HUES6 (cell line): ENCODE measurements around the gene BEND7.
A peak's percentile ranks its signal among the peaks of the same experiment; 100 is the strongest.
"Not testable (repeated sequence)": the region's sequence is repeated elsewhere in the genome, so short reads cannot be mapped to it uniquely, and the experiment has no call there.

Experiments used
- H3K27ac ChIP-seq: 2 replicates; pipeline ENCODE4 v1.7.0; 2013; ENCODE audit warnings: low read depth, mild to moderate bottlenecking, low read length, inconsistent platforms
- H3K27me3 ChIP-seq: 2 replicates; pipeline ENCODE4 v1.6.1; 2013; ENCODE audit warnings: low read length; ENCODE audit not compliant: control insufficient read depth, insufficient read depth
- H3K36me3 ChIP-seq: 2 replicates; pipeline ENCODE4 v1.6.1; 2013; ENCODE audit warnings: low read length; ENCODE audit not compliant: control insufficient read depth, insufficient read depth
- H3K4me1 ChIP-seq: 2 replicates; pipeline ENCODE4 v1.6.1; 2013; ENCODE audit warnings: low read length; ENCODE audit not compliant: control insufficient read depth, insufficient read depth
- H3K4me3 ChIP-seq: 2 replicates; pipeline ENCODE4 v1.5.1; 2013; ENCODE audit warnings: low read depth, low read length
- H3K9ac ChIP-seq: one replicate; pipeline ENCODE4 v1.6.1; 2013; ENCODE audit warnings: mild to moderate bottlenecking, low read length
- H3K9me3 ChIP-seq: 2 replicates; pipeline ENCODE4 v1.6.1; 2013; ENCODE audit warnings: low read depth, low read length; ENCODE audit not compliant: control insufficient read depth, insufficient read depth

The BEND7 gene

DNA sequence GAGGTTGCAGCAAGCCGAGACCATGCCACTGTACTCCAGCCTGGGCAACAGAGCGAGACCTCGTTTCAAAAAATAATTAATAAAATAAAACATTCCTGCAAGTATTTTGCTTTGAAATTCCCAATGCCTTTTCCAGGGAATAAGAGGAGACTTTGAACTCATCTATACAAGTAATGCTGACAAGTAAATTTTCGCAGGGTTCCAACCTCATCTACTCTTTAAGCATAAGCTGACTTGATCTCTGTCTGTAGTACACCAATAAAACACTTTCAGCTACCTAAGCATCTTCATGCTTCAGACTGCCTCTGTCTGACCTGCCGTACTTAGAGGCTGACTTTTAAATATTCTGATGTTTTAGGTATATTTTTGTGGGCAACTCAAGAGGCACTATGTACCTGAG, 13.7 kb upstream of the BEND7 start:
- no peaks in the 10 kb centered on the region for H3K27me3 ChIP-seq
- no peaks in the 10 kb centered on the region for H3K36me3 ChIP-seq

GRCh38 chr10:13537985-13538384, 9.2 kb upstream of the BEND7 start:
- H3K27me3 ChIP-seq, H3K27ac ChIP-seq, H3K9ac ChIP-seq, H3K4me1 ChIP-seq, H3K9me3 ChIP-seq, H3K4me3 ChIP-seq, H3K36me3 ChIP-seq: not testable (repeated sequence)

More for the DNA sequence above, 13.7 kb upstream of the BEND7 start:
- no peaks in the 10 kb centered on the region for H3K4me1 ChIP-seq
- no peak overlapping the region for H3K9ac ChIP-seq
- no peak overlapping the region for H3K27ac ChIP-seq
- no peak overlapping the region for H3K4me3 ChIP-seq
- no peaks in the 10 kb centered on the region for H3K9me3 ChIP-seq

DNA sequence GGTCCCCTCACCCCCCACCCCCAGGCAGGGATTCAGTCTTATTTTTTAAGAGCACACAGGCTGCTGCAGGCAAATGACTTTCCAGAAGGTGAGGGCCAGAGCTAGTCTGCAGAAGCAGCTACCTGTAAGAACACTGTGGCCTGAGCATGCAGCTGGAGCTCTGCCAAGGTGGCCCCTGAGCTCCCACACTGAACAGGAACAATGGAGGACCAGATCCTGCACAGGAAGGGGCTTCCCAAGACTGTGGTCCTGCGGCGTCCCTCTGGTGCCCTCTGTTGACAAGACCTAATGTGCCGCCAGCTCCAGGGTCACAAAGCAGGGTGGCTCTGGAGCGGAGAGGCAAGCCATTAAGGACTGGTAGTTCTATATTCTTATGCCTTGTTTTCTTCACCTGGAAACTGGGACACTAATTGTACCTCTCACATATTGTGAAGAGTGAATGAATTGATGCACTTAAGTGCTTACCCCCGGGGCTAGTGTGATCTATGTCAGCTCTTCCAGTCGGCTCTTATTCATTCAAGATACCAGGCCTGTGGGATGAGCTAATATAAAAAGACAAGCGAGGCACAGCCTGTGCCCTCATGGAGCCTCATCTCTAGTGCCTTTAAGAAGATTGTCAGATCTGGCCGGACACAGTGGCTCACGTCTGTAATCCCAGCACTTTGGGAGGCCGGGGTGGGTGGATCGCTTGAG, 8.0 kb upstream of the BEND7 start:
- Histone ChIP-seq H3K9ac (no peak overlapping the region), H3K27me3 (no peaks in the 10 kb centered on the region), H3K9me3 (0 out of 2 replicates have a peak, but pooled peaks cover 4% of the 10 kb centered on the region), H3K36me3 (no peaks in the 10 kb centered on the region), H3K4me3 (peak overlapping the region; percentile 26; the same call in 1 of the 2 replicates), H3K27ac (no peak overlapping the region), H3K4me1 (no peaks in the 10 kb centered on the region)

GRCh38 chr10:13535346-13535745, 6.5 kb upstream of the BEND7 start:
- Histone ChIP-seq H3K4me3 (no peak overlapping the region), H3K27ac (no peak overlapping the region), H3K9ac (no peak overlapping the region), H3K4me1 (no peaks in the 10 kb centered on the region), H3K9me3 (0 out of 2 replicates have a peak, but pooled peaks cover 4% of the 10 kb centered on the region), H3K27me3 (peaks cover 5% of the 10 kb centered on the region; the same call in 1 of the 2 replicates), H3K36me3 (no peaks in the 10 kb centered on the region)

GRCh38 chr10:13529714-13529973, 830 bp upstream of the BEND7 start:
- peak overlapping the region; percentile 66 for H3K9ac ChIP-seq
- H3K27me3 ChIP-seq = peaks cover 38% of the 10 kb centered on the region
- H3K27ac ChIP-seq = no peak overlapping the region
- H3K4me3 ChIP-seq = peak overlapping the region; percentile 64
- peaks cover 21% of the 10 kb centered on the region for H3K4me1 ChIP-seq
- no peaks in the 10 kb centered on the region for H3K36me3 ChIP-seq
- H3K9me3 ChIP-seq = no peaks in the 10 kb centered on the region

GRCh38 chr10:13528123-13528874, 515 bp downstream of the BEND7 start:
- Histone ChIP-seq H3K27me3 (peaks cover 38% of the 10 kb centered on the region), H3K9ac (peak overlapping the region; percentile 36), H3K4me3 (peak overlapping the region; percentile 75)

DNA sequence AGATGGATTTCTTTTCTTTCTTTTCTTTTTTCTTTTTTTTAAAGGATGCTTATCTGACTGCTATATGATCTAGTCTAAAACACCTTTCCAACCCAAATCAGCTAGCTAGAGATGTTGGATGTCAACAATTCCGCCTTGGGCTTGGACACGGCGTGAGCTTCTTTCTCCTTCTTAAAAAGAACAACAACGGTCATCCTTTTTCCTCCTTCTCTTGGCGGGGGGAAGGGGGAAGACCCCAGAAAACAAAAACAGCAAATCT, 1.0 kb downstream of the BEND7 start:
- H3K4me1 ChIP-seq = peaks cover 21% of the 10 kb centered on the region
- H3K27me3 ChIP-seq = peaks cover 38% of the 10 kb centered on the region
- peak overlapping the region; percentile 36 for H3K9ac ChIP-seq
- H3K27ac ChIP-seq = no peak overlapping the region
- H3K9me3 ChIP-seq = no peaks in the 10 kb centered on the region
- peak overlapping the region; percentile 75 for H3K4me3 ChIP-seq
- no peaks in the 10 kb centered on the region for H3K36me3 ChIP-seq

More at GRCh38 chr10:13528123-13528874, 515 bp downstream of the BEND7 start:
- Histone ChIP-seq H3K36me3 (no peaks in the 10 kb centered on the region), H3K9me3 (no peaks in the 10 kb centered on the region), H3K27ac (no peak overlapping the region), H3K4me1 (peaks cover 21% of the 10 kb centered on the region)

DNA sequence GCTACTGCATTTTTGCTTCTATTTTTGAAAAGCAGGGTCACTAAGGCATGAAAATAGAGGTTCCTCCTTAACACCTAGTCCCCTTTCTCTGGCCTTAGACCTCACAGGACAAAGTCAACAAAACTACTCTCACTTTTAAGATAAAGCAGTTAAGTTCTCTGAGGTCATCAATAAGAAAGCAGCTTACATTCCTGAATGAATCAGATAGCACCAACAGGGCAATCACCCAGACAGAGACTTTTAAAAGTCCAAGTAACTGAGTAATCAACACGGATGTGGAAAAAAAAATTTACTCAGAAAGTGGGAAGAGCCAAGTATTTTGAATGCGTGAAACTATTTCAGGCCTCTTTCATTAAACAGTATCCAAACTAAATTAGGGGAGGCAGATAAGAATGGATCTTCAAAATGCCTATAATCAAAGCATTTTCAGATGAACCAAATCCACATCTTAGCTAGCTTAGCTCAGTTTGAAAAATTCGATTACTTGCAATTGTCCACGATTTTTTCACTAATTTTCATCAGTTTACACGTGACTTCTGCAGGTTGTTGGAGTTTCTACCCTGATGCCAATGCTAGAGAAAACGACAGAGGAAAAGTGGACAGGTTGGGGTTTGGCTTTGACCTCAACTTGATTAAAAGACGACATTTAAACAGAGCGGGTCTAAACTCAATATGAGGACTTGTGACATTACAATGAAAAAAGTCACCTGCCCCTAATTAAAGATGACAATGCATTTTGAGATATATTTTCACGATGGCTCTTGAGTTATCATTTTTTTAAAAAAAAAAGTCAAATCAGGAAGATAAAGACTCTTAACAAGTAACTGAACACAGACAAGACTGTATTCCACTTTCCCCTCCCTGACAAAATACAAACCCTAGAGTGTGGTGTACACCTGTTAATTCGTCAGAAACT, 1.6 kb downstream of the BEND7 start:
- Histone ChIP-seq H3K9ac (no peak overlapping the region), H3K27me3 (peaks cover 38% of the 10 kb centered on the region), H3K27ac (no peak overlapping the region), H3K4me3 (peak overlapping the region; percentile 75), H3K36me3 (no peaks in the 10 kb centered on the region), H3K4me1 (peaks cover 21% of the 10 kb centered on the region), H3K9me3 (no peaks in the 10 kb centered on the region)

- Histone ChIP-seq H3K4me1 (peaks cover 21% of the 10 kb centered on the region), H3K9me3 (no peaks in the 10 kb centered on the region), H3K27me3 (peaks cover 34% of the 10 kb centered on the region), H3K27ac (no peak overlapping the region), H3K4me3 (no peak overlapping the region), H3K9ac (no peak overlapping the region), H3K36me3 (no peaks in the 10 kb centered on the region)
Measured at GRCh38 chr10:13525663-13526062, 3.2 kb downstream of the BEND7 start.

DNA sequence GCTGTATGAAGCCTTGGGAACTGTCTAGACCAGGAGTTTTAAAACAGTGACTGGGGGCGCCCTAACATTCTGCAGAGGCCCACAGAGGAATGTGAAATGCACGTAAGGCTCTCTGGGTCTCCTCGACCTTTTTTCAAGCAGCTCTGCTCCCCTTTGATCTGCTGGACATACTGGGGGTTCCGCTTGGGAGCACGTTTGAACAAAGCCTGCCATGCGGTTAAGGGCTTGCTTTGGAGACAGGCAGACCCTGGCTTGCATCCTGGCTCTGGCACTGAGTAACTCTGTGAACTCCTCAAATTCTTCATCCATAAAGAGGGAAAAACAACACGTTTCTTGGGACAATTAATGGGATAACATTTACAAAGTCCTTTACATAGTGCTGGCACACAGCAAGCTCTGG, 7.8 kb downstream of the BEND7 start:
- peaks cover 8% of the 10 kb centered on the region for H3K4me1 ChIP-seq
- H3K9me3 ChIP-seq = no peaks in the 10 kb centered on the region
- H3K36me3 ChIP-seq = no peaks in the 10 kb centered on the region
- H3K27me3 ChIP-seq = no peaks in the 10 kb centered on the region
- H3K9ac ChIP-seq = no peak overlapping the region
- no peak overlapping the region for H3K27ac ChIP-seq
- H3K4me3 ChIP-seq = no peak overlapping the region

DNA sequence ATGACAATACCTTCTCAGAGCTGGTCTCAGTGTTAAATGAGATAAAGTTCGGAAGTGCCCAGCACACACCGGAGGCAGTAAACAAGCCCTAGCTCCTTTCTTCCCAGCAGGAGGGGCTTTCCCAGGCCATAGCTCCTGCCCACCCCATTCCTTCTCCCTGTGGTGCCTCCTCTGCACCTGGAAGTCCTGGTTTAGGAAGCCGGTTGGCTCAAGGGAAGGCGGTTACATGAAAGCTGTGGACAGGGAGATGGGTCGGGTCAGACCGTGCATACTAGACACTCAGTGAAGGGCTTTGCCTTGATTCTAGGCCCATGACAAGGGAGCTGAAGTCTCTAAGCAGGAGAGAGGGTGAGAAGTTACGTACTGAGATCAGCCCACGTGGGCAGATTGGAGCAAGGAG, 8.6 kb downstream of the BEND7 start:
- Histone ChIP-seq H3K4me3 (no peak overlapping the region), H3K36me3 (no peaks in the 10 kb centered on the region), H3K9ac (no peak overlapping the region), H3K27me3 (no peaks in the 10 kb centered on the region), H3K9me3 (no peaks in the 10 kb centered on the region), H3K4me1 (peaks cover 8% of the 10 kb centered on the region), H3K27ac (no peak overlapping the region)
